OCI-LY7 (cell line): ENCODE results near the gene IGDCC3.

ENCODE experiments used
- EZH2phosphoT487 ChIP-seq: fragments of 200-600 bp; sonication (generic); IDR thresholded peaks from 2 replicates; pipeline ENCODE4 v1.6.1; 2018; ENCODE audit warnings: low read depth, borderline replicate concordance, mild to moderate bottlenecking, mixed run types, antibody characterized with exemption, low read length, moderate library complexity, mixed read lengths
- TF ChIP-seq, protein P1 (sequence below): fragments of 200-600 bp; sonication (generic); conservative IDR thresholded peaks from 2 replicates; pipeline ENCODE4 v1.5.1; 2014; ENCODE audit warnings: mild to moderate bottlenecking, antibody characterized with exemption, low read length, moderate library complexity, mixed read lengths

DNA sequence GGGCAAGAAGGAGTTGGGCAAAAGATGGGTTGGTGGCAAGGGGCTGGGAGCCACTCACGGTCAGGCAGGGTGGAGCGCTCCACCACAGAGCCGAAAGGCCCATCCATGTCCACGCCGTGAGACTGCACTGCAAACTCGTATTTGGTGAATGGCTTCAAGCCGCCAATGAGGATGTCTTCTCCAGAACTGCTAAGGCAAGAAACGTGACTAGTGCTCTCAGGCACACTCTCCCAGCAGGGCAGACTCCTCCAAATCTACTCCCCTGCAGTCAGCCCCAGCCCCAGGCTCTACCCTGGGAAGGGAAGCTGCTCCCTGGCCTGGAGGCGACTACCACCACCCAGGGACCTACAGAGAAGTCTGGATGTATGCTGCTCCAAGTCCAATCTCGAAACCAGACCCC is 11.4 kb upstream of the IGDCC3 start:
- TF ChIP-seq, protein P1, sequence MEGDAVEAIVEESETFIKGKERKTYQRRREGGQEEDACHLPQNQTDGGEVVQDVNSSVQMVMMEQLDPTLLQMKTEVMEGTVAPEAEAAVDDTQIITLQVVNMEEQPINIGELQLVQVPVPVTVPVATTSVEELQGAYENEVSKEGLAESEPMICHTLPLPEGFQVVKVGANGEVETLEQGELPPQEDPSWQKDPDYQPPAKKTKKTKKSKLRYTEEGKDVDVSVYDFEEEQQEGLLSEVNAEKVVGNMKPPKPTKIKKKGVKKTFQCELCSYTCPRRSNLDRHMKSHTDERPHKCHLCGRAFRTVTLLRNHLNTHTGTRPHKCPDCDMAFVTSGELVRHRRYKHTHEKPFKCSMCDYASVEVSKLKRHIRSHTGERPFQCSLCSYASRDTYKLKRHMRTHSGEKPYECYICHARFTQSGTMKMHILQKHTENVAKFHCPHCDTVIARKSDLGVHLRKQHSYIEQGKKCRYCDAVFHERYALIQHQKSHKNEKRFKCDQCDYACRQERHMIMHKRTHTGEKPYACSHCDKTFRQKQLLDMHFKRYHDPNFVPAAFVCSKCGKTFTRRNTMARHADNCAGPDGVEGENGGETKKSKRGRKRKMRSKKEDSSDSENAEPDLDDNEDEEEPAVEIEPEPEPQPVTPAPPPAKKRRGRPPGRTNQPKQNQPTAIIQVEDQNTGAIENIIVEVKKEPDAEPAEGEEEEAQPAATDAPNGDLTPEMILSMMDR, result no peak
- no peak for TF ChIP-seq EZH2phosphoT487
